ENCODE data around the gene LTB4R2. TPM values are rescaled to one million over a fixed set of nuclear protein-coding genes. Genes with fewer than 3 reads are reported as not detected.
A peak's percentile ranks its signal among the peaks of the same experiment; 100 is the strongest.

The LTB4R2 gene
- total RNA-seq, 1 donor from 2014 or later: 13.3 TPM

- H3K4me1 Mint-ChIP-seq (ENCODE audit: unreplicated experiment): peaks cover 38% of the 10 kb centered on the region
- H3K27ac Mint-ChIP-seq (ENCODE audit: unreplicated experiment): no peak overlapping the region
- H3K9me3 Mint-ChIP-seq (ENCODE audit: unreplicated experiment): no peaks in the 10 kb centered on the region
- TF ChIP-seq, protein P1, sequence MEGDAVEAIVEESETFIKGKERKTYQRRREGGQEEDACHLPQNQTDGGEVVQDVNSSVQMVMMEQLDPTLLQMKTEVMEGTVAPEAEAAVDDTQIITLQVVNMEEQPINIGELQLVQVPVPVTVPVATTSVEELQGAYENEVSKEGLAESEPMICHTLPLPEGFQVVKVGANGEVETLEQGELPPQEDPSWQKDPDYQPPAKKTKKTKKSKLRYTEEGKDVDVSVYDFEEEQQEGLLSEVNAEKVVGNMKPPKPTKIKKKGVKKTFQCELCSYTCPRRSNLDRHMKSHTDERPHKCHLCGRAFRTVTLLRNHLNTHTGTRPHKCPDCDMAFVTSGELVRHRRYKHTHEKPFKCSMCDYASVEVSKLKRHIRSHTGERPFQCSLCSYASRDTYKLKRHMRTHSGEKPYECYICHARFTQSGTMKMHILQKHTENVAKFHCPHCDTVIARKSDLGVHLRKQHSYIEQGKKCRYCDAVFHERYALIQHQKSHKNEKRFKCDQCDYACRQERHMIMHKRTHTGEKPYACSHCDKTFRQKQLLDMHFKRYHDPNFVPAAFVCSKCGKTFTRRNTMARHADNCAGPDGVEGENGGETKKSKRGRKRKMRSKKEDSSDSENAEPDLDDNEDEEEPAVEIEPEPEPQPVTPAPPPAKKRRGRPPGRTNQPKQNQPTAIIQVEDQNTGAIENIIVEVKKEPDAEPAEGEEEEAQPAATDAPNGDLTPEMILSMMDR (IDR thresholded peaks at IDR 0.05; ENCODE audit: unreplicated experiment): no peak
- DNase-seq (ENCODE audit: low spot score): no peak
- peaks cover 45% of the 10 kb centered on the region for H3K36me3 Mint-ChIP-seq (ENCODE audit: low read depth, unreplicated experiment)
- H3K4me3 Mint-ChIP-seq (ENCODE audit: unreplicated experiment): peak overlapping the region; percentile 61
- H3K27me3 Mint-ChIP-seq (ENCODE audit: unreplicated experiment): peaks cover 26% of the 10 kb centered on the region
Measured at GRCh38 chr14:24317141-24317928, 7.4 kb downstream of the LTB4R2 start.

DNA sequence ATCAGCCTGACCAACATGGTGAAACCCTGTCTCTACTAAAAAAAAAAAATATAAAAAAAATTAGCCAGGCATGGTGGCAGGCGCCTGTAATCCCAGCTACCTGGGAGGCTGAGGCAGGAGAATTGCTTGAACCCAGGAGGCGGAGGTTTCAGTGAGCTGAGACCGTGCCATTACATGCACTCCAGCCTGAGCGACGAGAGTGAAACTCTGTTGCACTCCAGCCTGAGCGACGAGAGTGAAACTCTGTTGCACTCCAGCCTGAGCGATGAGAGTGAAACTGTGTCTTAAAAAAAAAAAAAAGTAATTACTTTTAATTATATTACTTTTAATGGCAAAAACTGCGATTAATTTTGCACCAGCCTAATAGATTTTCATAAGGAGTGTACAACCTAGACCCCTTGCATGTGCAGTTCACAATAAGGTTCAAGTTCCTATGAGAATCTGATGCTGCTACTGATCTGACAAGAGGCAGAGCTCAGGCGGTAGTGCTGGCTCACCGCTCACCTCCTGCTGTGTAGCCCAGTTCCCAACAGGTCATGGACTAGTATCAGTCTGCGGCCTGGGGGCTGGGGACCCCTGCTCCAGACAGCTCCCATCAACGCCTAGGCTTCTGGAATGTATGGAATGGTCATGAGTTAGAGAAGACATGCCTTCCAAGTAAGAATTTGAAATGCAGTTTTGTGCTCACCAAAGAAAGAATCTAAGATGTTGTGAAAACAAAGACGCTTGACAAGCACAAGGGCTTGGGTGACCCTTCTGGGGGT lies 11.5 kb downstream of the LTB4R2 start:
- TF ChIP-seq, protein P1 (IDR thresholded peaks at IDR 0.05; ENCODE audit: unreplicated experiment): no peak
- no peak for DNase-seq (ENCODE audit: low spot score)
- Mint-ChIP-seq H3K4me1 (ENCODE audit: unreplicated experiment) (peaks cover 6% of the 10 kb centered on the region), H3K9me3 (ENCODE audit: unreplicated experiment) (no peaks in the 10 kb centered on the region), H3K4me3 (ENCODE audit: unreplicated experiment) (no peak overlapping the region), H3K36me3 (ENCODE audit: low read depth, unreplicated experiment) (peaks cover 62% of the 10 kb centered on the region), H3K27ac (ENCODE audit: unreplicated experiment) (no peak overlapping the region), H3K27me3 (ENCODE audit: unreplicated experiment) (peaks cover 21% of the 10 kb centered on the region)

DNA sequence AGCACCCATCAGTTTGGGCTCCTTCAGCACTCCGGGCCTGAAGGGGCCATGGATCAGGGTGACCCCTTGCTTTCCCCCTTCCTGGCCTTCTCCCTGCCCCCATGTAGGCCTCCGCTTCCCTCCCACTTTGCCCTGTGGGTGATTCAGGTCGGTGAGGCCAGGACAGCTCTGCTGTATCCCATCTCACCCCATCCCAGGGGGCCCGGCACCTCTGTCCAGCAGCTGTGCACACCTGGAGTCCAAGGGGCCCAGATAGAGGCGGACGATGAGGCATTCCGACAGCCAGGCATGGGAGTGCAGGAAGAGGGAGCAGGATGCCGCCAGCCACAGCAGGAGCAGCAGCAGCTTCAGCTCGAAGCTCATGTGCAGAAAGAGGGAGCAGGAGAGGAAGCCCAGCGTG lies 12.7 kb downstream of the LTB4R2 start:
- no peaks in the 10 kb centered on the region for H3K9me3 Mint-ChIP-seq (ENCODE audit: unreplicated experiment)
- H3K4me1 Mint-ChIP-seq (ENCODE audit: unreplicated experiment): peaks cover 12% of the 10 kb centered on the region
- peaks cover 19% of the 10 kb centered on the region for H3K27me3 Mint-ChIP-seq (ENCODE audit: unreplicated experiment)
- H3K36me3 Mint-ChIP-seq (ENCODE audit: low read depth, unreplicated experiment): peaks cover 60% of the 10 kb centered on the region
- no peak overlapping the region for H3K4me3 Mint-ChIP-seq (ENCODE audit: unreplicated experiment)
- H3K27ac Mint-ChIP-seq (ENCODE audit: unreplicated experiment): no peak overlapping the region
- TF ChIP-seq, protein P1 (IDR thresholded peaks at IDR 0.05; ENCODE audit: unreplicated experiment): no peak
- DNase-seq (ENCODE audit: low spot score): no peak

- Mint-ChIP-seq H3K9me3 (ENCODE audit: unreplicated experiment) (no peaks in the 10 kb centered on the region), H3K27ac (ENCODE audit: unreplicated experiment) (peak overlapping the region; percentile 42), H3K27me3 (ENCODE audit: unreplicated experiment) (peaks cover 15% of the 10 kb centered on the region), H3K36me3 (ENCODE audit: low read depth, unreplicated experiment) (peaks cover 53% of the 10 kb centered on the region), H3K4me1 (ENCODE audit: unreplicated experiment) (peaks cover 12% of the 10 kb centered on the region), H3K4me3 (ENCODE audit: unreplicated experiment) (no peak overlapping the region)
- TF ChIP-seq, protein P1 (IDR thresholded peaks at IDR 0.05; ENCODE audit: unreplicated experiment): no peak
- DNase-seq (ENCODE audit: low spot score): no peak
Measured at GRCh38 chr14:24323341-24323740, 13.4 kb downstream of the LTB4R2 start.

- peaks cover 48% of the 10 kb centered on the region for H3K36me3 Mint-ChIP-seq (ENCODE audit: low read depth, unreplicated experiment)
- H3K4me1 Mint-ChIP-seq (ENCODE audit: unreplicated experiment): peaks cover 17% of the 10 kb centered on the region
- H3K4me3 Mint-ChIP-seq (ENCODE audit: unreplicated experiment): peak overlapping the region; percentile 13
- peaks cover 16% of the 10 kb centered on the region for H3K27me3 Mint-ChIP-seq (ENCODE audit: unreplicated experiment)
- no peak for DNase-seq (ENCODE audit: low spot score)
- H3K27ac Mint-ChIP-seq (ENCODE audit: unreplicated experiment): no peak overlapping the region
- TF ChIP-seq, protein P1 (IDR thresholded peaks at IDR 0.05; ENCODE audit: unreplicated experiment): no peak
- no peaks in the 10 kb centered on the region for H3K9me3 Mint-ChIP-seq (ENCODE audit: unreplicated experiment)
Measured at GRCh38 chr14:24324024-24324423, 14.1 kb downstream of the LTB4R2 start.
